Thoracic aorta (tissue), 2 donors: Measurements from ENCODE around the gene MPDZ. TPM values are rescaled to one million over a fixed set of nuclear protein-coding genes. Genes with fewer than 3 reads are reported as not detected.

Experiments used
- ATAC-seq: fragments of 150-250 bp; one replicate; pipeline ENCODE4 v1.8.0; 2017; ENCODE audit warnings: low read depth; ENCODE audit not compliant: insufficient number of reproducible peaks, low FRiP score
- DNase-seq: peaks from one replicate; pipeline ENCODE4 v3.0.0-alpha.2; 2020; ENCODE audit warnings: low spot score
- H3K27ac ChIP-seq, 2 donors: fragments of 200-600 bp; sonication (generic); 1 replicate in 1 of 2; 2 replicates in 1 of 2; pipeline ENCODE4 v1.5.1; 2016; ENCODE audit warnings: mild to moderate bottlenecking in 2 of 2, moderate library complexity in 2 of 2
- H3K27me3 ChIP-seq: fragments of 200-600 bp; sonication (generic); replicated peaks from 2 replicates; pipeline ENCODE4 v1.6.0; 2016; ENCODE audit warnings: mild to moderate bottlenecking; ENCODE audit not compliant: insufficient read depth
- H3K36me3 ChIP-seq: fragments of 200-600 bp; sonication (generic); one replicate; pipeline ENCODE4 v1.5.1; 2016
- H3K4me1 ChIP-seq, 2 donors: fragments of 200-600 bp; sonication (generic); 1 replicate in 1 of 2; 2 replicates in 1 of 2; pipeline versions ENCODE4 v1.5.1 to v1.6.0; 2016; ENCODE audit warnings: low read depth in 2 of 2, mild to moderate bottlenecking in 1 of 2; ENCODE audit not compliant: control insufficient read depth in 1 of 2
- H3K4me3 ChIP-seq: fragments of 200-600 bp; sonication (generic); 2 replicates; pipeline ENCODE4 v1.5.1; 2016; ENCODE audit warnings: mild to moderate bottlenecking
- H3K9me3 ChIP-seq: fragments of 200-600 bp; sonication (generic); 2 replicates; pipeline ENCODE4 v1.5.1; 2016
- CTCF ChIP-seq: fragments of 200-600 bp; sonication (generic); IDR thresholded peaks from one replicate; pipeline ENCODE4 v1.5.1; 2019; ENCODE audit warnings: antibody characterized with exemption
- total RNA-seq, 2 donors: library from RNA; depleted of rRNA; stranded (reverse); fragments of >200 nt; gene quantifications; one replicate each; pipeline versions ENCODE4 v1.1.0 to v1.2.3, GENCODE V29; 2016

The MPDZ gene
- total RNA-seq, 2 donors from 2014 or later: 61.2 to 81.2 TPM

DNA sequence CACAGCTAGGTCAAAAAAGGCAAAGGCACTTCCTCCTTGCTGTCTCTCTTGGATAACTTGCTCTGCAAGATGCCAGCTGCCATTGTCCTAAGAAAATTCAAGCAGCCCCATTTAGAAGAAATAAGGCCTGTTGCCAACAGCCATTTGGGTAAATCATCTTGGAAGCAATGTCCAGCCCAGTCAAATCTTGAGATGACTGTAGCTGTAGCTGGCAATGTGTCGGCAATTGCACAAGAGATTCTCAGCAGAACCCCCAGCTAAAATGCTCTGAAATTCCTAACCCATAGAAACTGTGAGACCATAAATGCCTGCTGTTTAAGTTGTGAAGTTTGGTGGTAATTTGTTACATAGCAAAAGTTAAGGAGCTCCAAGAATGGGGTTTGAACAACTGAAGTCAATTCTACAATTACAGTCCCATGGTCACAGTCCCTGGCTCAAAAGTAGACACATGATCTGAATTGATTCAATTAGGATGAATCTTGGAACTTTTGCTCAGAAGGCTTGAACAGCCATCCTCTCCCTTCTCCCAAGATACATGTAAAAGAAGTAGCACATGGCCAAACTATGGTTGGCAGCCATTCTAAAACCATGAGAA, 151.1 kb downstream of the MPDZ start:
- H3K36me3 ChIP-seq: peaks cover 27% of the 10 kb centered on the region
- H3K9me3 ChIP-seq: no peaks in the 10 kb centered on the region
- DNase-seq (no peak), ATAC-seq (no peak)
- TF ChIP-seq CTCF: no peak
- no peak overlapping the region for H3K4me3 ChIP-seq
- H3K4me1 ChIP-seq: no peaks in the 10 kb centered on the region
- no peaks in the 10 kb centered on the region for H3K27me3 ChIP-seq
- no peak overlapping the region for H3K27ac ChIP-seq

GRCh38 chr9:13127131-13127530, 152.4 kb downstream of the MPDZ start:
- ATAC-seq (no peak), DNase-seq (no peak)
- no peak for TF ChIP-seq CTCF
- Histone ChIP-seq H3K27ac (no peak overlapping the region), H3K9me3 (no peaks in the 10 kb centered on the region), H3K4me3 (no peak overlapping the region), H3K36me3 (peaks cover 17% of the 10 kb centered on the region), H3K27me3 (no peaks in the 10 kb centered on the region), H3K4me1 (no peaks in the 10 kb centered on the region)

GRCh38 chr9:13125261-13125660, 154.2 kb downstream of the MPDZ start:
- no peaks in the 10 kb centered on the region for H3K9me3 ChIP-seq
- no peak for ATAC-seq
- no peak for DNase-seq
- no peak for TF ChIP-seq CTCF
- H3K36me3 ChIP-seq: peaks cover 16% of the 10 kb centered on the region
- H3K4me1 ChIP-seq: no peaks in the 10 kb centered on the region
- no peak overlapping the region for H3K4me3 ChIP-seq
- H3K27me3 ChIP-seq: no peaks in the 10 kb centered on the region
- no peak overlapping the region for H3K27ac ChIP-seq

DNA sequence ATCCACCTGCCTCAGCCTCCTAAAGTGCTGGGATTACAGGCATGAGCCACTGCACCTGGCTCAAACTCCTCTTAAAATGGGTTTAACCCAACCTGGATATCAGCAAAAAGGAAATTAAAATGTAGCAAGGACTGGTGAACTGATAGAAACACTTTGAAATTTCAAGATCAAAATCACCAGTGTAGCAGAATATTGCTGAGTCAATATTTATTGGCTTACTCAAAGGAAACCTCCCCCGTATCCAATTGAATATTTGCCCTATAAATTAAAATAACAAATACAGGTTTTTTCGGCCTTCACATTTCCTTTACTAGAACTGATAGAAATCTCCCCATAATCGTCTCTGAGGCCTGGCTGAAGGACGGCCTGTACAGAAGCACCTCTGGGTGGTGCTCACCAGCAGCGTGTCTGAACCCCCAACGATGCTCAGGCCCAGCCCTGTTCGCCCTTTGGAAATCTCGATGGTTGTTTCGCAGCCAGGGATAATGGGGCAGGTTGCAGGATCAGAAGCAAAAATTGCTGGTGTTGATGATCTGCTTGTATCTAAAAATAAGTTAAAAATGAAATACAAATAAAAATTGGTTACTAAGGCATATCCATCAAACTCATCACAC, 156.6 kb downstream of the MPDZ start:
- ATAC-seq: no peak
- Histone ChIP-seq H3K9me3 (no peaks in the 10 kb centered on the region), H3K27ac (no peak overlapping the region), H3K36me3 (peaks cover 16% of the 10 kb centered on the region), H3K27me3 (no peaks in the 10 kb centered on the region), H3K4me3 (no peak overlapping the region), H3K4me1 (no peaks in the 10 kb centered on the region)
- TF ChIP-seq CTCF: no peak
- no peak for DNase-seq

DNA sequence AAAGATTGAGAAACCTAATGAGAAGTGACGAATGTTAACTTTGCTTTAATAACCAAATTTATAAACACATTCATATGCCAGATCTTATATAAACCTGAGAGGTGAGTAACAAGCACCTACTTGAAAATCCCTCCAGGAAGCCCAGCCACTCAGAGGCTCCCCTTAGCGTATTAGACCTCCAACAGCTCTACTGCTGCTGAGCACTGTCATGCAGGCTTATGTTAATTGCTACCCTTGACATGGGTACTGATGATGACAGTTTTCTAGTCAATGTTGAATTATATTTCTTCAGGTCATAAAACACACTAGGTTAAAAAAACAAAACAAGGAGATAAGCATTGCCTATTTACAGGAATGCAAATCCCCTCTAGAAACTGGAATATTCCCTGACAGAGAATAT, 161.2 kb downstream of the MPDZ start:
- ATAC-seq: no peak
- H3K4me1 ChIP-seq: peaks cover 0 to 5% of the 10 kb centered on the region in 2 donors
- H3K9me3 ChIP-seq: no peaks in the 10 kb centered on the region
- peaks cover 8% of the 10 kb centered on the region for H3K36me3 ChIP-seq
- no peak overlapping the region for H3K4me3 ChIP-seq
- no peaks in the 10 kb centered on the region for H3K27me3 ChIP-seq
- TF ChIP-seq CTCF: no peak
- H3K27ac ChIP-seq: no peak overlapping the region
- no peak for DNase-seq
